Peyer's patch (tissue), 4 donors: ENCODE measurements around the gene OR10C1. TPM values are rescaled to one million over a fixed set of nuclear protein-coding genes. Genes with fewer than 3 reads are reported as not detected.

Experiments
- DNase-seq, 3 donors: peaks; one replicate each; pipeline ENCODE4 v3.0.0-alpha.2; 2017 to 2019
- H3K27ac ChIP-seq, 4 donors: fragments of 200-600 bp; sonication (generic); one replicate each; pipeline ENCODE4 v1.5.1; 2016 to 2019
- H3K27me3 ChIP-seq, 2 donors: fragments of 200-600 bp; sonication (generic); one replicate each; pipeline ENCODE4 v1.5.1; 2019
- H3K36me3 ChIP-seq, 3 donors: fragments of 200-600 bp; sonication (generic); one replicate each; pipeline ENCODE4 v1.5.1; 2016 to 2019
- H3K4me1 ChIP-seq, 4 donors: fragments of 200-600 bp; sonication (generic); one replicate each; pipeline ENCODE4 v1.5.1; 2016 to 2019
- H3K4me3 ChIP-seq, 4 donors: fragments of 200-600 bp; sonication (generic); 1 replicate in 3 of 4; 2 replicates in 1 of 4; pipeline ENCODE4 v1.5.1; 2016 to 2019; ENCODE audit warnings: mild to moderate bottlenecking in 1 of 4
- H3K9me3 ChIP-seq, 4 donors: fragments of 200-600 bp; sonication (generic); one replicate each; pipeline ENCODE4 v1.5.1; 2016 to 2019; ENCODE audit warnings: mild to moderate bottlenecking in 1 of 4
- POLR2A ChIP-seq, 2 donors: fragments of 450-650 bp; IDR thresholded peaks; one replicate each; pipeline ENCODE4 v1.5.1; 2017; ENCODE audit warnings: antibody characterized with exemption in 2 of 2, mild to moderate bottlenecking in 2 of 2, moderate library complexity in 2 of 2
- total RNA-seq, 4 donors: library from RNA; depleted of rRNA; stranded (reverse); fragments of >200 nt; gene quantifications; one replicate each; pipeline ENCODE4 v1.1.0, GENCODE V29; 2016
- TF ChIP-seq, protein P1 (sequence below), 6 experiments: fragments of 450-650 bp in 4 of 6; fragments of 200-600 bp in 2 of 6; sonication (generic) in 1 of 6; IDR thresholded peaks; one replicate each; pipeline ENCODE4 v1.5.1; 2017 to 2019; ENCODE audit warnings: antibody characterized with exemption in 6 of 6, mild to moderate bottlenecking in 3 of 6, moderate library complexity in 1 of 6

OR10C1 gene
- total RNA-seq, 4 donors from 2014 or later: not detected

DNA sequence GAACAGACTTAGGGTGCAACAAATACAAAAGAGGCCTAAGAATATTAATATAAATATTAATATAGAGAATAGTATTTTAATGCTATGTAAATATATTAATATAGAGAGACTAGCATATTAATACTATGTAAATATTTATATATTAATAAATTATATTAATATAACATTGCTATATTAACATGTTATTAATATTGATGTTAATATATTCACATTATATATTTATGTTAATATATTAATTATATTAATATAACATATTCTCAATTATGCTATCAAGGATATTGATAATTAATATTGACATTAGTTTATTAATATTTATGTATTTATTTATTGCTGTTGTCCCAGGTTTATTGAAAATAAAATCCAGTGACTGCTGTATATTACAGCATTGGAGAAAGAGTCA, 49.8 kb downstream of the OR10C1 start:
- no peaks in the 10 kb centered on the region for H3K4me1 ChIP-seq
- H3K9me3 ChIP-seq: no peaks in the 10 kb centered on the region
- no peak overlapping the region for H3K4me3 ChIP-seq
- TF ChIP-seq POLR2A (IDR thresholded peaks at IDR 0.05): no peak
- TF ChIP-seq, protein P1, sequence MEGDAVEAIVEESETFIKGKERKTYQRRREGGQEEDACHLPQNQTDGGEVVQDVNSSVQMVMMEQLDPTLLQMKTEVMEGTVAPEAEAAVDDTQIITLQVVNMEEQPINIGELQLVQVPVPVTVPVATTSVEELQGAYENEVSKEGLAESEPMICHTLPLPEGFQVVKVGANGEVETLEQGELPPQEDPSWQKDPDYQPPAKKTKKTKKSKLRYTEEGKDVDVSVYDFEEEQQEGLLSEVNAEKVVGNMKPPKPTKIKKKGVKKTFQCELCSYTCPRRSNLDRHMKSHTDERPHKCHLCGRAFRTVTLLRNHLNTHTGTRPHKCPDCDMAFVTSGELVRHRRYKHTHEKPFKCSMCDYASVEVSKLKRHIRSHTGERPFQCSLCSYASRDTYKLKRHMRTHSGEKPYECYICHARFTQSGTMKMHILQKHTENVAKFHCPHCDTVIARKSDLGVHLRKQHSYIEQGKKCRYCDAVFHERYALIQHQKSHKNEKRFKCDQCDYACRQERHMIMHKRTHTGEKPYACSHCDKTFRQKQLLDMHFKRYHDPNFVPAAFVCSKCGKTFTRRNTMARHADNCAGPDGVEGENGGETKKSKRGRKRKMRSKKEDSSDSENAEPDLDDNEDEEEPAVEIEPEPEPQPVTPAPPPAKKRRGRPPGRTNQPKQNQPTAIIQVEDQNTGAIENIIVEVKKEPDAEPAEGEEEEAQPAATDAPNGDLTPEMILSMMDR (IDR thresholded peaks at IDR 0.05): no peak
- no peak for DNase-seq
- no peaks in the 10 kb centered on the region for H3K36me3 ChIP-seq
- H3K27me3 ChIP-seq: no peaks in the 10 kb centered on the region
- H3K27ac ChIP-seq: no peak overlapping the region

DNA sequence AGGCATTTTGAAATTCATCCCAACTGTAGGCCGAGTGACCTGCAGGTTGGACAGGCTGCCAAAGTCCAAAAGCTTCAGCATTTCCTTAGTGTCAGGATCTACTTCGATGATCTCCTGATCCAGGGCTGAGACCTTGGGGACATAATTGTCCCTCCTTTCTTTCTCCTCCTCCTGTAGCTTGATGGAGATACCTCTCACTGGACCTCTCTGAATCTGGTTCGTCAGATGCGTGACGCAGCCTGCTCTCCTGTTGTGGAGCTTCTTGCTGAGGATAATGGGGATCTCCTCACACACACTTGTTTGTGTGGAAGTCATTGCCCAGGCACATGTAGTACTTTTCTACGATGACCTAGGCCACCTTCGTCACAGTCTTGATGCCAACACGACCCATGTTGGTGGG, 50.2 kb downstream of the OR10C1 start:
- H3K4me1 ChIP-seq: no peaks in the 10 kb centered on the region
- TF ChIP-seq, protein P1 (IDR thresholded peaks at IDR 0.05): no peak
- TF ChIP-seq POLR2A (IDR thresholded peaks at IDR 0.05): no peak
- H3K27me3 ChIP-seq: no peaks in the 10 kb centered on the region
- H3K9me3 ChIP-seq: no peaks in the 10 kb centered on the region
- no peak overlapping the region for H3K27ac ChIP-seq
- H3K36me3 ChIP-seq: no peaks in the 10 kb centered on the region
- H3K4me3 ChIP-seq: no peak overlapping the region
- no peak for DNase-seq

DNA sequence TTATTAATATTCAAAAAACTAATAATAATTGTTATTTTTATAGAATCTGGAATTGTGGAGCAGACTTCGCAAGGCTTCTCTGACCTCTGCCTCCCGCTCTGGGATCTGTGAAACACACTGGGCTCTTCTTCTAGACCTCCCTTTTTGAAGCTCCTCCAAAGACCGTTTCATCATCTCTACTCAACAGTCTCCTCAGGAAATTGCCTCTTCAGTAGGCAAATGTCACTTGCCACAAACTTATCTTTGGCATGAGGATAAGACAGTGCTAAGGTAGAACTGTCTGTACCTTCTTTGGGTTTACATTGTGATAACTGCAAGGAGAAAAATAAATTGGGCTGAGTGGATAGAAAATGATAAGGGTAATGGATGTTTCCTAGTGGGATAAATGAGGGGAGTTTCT, 50.9 kb downstream of the OR10C1 start:
- H3K36me3 ChIP-seq: no peaks in the 10 kb centered on the region
- no peaks in the 10 kb centered on the region for H3K9me3 ChIP-seq
- DNase-seq: no peak
- no peaks in the 10 kb centered on the region for H3K27me3 ChIP-seq
- H3K4me1 ChIP-seq: no peaks in the 10 kb centered on the region
- TF ChIP-seq, protein P1 (IDR thresholded peaks at IDR 0.05): no peak
- TF ChIP-seq POLR2A (IDR thresholded peaks at IDR 0.05): no peak
- H3K27ac ChIP-seq: no peak overlapping the region
- H3K4me3 ChIP-seq: no peak overlapping the region

DNA sequence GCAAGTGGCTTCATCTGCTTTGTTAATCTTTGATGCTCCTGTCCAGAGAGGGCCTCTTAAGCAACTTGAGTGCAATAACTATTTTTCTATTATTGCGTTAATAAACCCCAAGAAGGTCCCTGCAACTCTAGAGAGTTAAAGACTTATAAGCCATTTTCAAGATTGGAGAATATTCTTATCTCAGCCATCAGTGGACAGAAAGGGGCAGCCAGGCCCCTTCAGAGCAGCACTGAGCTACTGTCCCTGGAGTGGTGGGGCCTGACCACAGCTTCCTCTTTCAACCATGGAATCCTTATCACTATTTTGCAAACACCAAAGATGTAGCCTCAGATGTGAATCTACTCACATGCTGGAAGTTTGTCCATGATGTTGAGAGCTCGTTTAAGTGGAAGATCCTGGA, 51.4 kb downstream of the OR10C1 start:
- no peak for TF ChIP-seq POLR2A (IDR thresholded peaks at IDR 0.05)
- TF ChIP-seq, protein P1 (IDR thresholded peaks at IDR 0.05): no peak
- Histone ChIP-seq H3K36me3 (no peaks in the 10 kb centered on the region), H3K27ac (no peak overlapping the region), H3K27me3 (no peaks in the 10 kb centered on the region), H3K9me3 (no peaks in the 10 kb centered on the region), H3K4me1 (no peaks in the 10 kb centered on the region), H3K4me3 (no peak overlapping the region)
- no peak for DNase-seq

Other genes starting within 250 kb of the OR10C1 start
- not detected for gene OR14J1, start 137.6 kb upstream of the OR10C1 start, total RNA-seq
- not detected for gene OR5V1, start 70.4 kb upstream of the OR10C1 start, total RNA-seq
- gene OR12D3, start 64.0 kb upstream of the OR10C1 start, total RNA-seq: not detected
- not detected for gene OR12D2, start 43.7 kb upstream of the OR10C1 start, total RNA-seq
- gene OR12D1, start 24.4 kb upstream of the OR10C1 start, total RNA-seq: not detected
- not detected for gene OR11A1, start 17.8 kb downstream of the OR10C1 start, total RNA-seq
- gene OR2H1, start 17.8 kb downstream of the OR10C1 start, total RNA-seq: not detected
- gene MAS1L, start 48.6 kb downstream of the OR10C1 start, total RNA-seq: under 1 TPM in 1 of 4 donors, not detected in 3; 0.94 TPM
- gene UBD, start 120.4 kb downstream of the OR10C1 start, total RNA-seq: 10 to 100 TPM in 1 of 4 donors, 1 to 10 TPM in 3; 1.6 to 24.8 (median 2.0) TPM
- gene OR2H2, start 145.8 kb downstream of the OR10C1 start, total RNA-seq: not detected
- gene GABBR1, start 193.9 kb downstream of the OR10C1 start, total RNA-seq: 10 to 100 TPM in 3 of 4 donors, 1 to 10 TPM in 1; 4.7 to 92.4 (median 16.9) TPM
- gene MOG, start 217.8 kb downstream of the OR10C1 start, total RNA-seq: not detected
- 1 to 10 TPM in 1 of 4 donors, not detected in 3; 1.6 TPM for gene ZFP57, start 241.8 kb downstream of the OR10C1 start, total RNA-seq